ENCODE results near the gene ALKBH3. TPM values are rescaled to one million over a fixed set of nuclear protein-coding genes. Genes with fewer than 3 reads are reported as not detected.

ALKBH3 gene
- total and polyA plus RNA-seq, 10 of the 15 experiments (the other 5 are each of a cell fraction or from before 2014, with no cell fraction given): 22.1 to 50.8 (median 38.5) TPM

DNA sequence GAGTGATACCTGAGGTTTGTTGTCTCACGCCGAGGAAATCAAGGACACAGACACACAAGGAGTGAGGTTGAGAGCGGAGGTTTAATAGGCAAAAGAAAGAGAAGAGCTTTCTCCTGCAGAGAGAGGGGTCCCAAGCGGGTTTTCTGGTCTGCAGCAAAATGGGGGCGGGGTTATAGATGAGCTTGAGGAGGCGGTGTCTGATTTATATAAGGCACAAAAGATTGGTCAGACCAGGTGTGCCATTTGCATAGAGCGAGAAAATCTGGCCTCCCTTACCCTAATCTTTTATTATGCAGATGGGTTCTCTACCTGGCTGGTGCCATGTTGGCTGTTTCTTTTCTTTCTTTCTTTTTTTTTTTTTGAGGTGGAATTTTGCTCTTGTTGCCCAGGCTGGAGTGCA, 73.6 kb downstream of the ALKBH3 start:
- Histone ChIP-seq H3K4me2 (ENCODE audit: control insufficient read depth, insufficient read depth) (no peak overlapping the region), H3K9ac (ENCODE audit: control insufficient read depth, insufficient read depth, low read length) (no peak overlapping the region), H3K4me3 (no peak overlapping the region), H2AFZ (ENCODE audit: control insufficient read depth, low read depth, low read length) (no peak overlapping the region), H3K79me2 (ENCODE audit: control insufficient read depth, insufficient read depth, low read length) (no peaks in the 10 kb centered on the region), H3K9me3 (replicated peaks; ENCODE audit: control insufficient read depth, insufficient read depth, low read length) (no peaks in the 10 kb centered on the region; the same call in 2 of the 3 replicates), H3K36me3 (ENCODE audit: control insufficient read depth in 2 of 2, insufficient read depth in 2 of 2, low read length in 1 of 2) (no peaks in the 10 kb centered on the region), H4K20me1 (ENCODE audit: control insufficient read depth, insufficient read depth) (no peaks in the 10 kb centered on the region), H3K4me1 (ENCODE audit: control insufficient read depth, insufficient read depth, low read length) (no peaks in the 10 kb centered on the region), H3K27ac (ENCODE audit: control insufficient read depth, insufficient read depth) (no peak overlapping the region), H3K27me3 (replicated peaks in 1 of 2; ENCODE audit: control insufficient read depth in 2 of 2, insufficient read depth in 2 of 2, low read length in 1 of 2) (no peaks in the 10 kb centered on the region; a peak in 3 of 4 replicates)
- 52% methylated on average over 7 of the region's 7 CpGs for WGBS (ENCODE audit: insufficient coverage, insufficient replicate concordance, low lambda C conversion rate, missing lambda C conversion rate)
- no TSS peak for BruUV-seq (replicated peaks)
- no peak for FAIRE-seq
- ChIA-PET CTCF (no interaction called here), POLR2A (no interaction called here), RAD21 (ENCODE audit: unreplicated experiment) (no interaction called here), SMC1A (ENCODE audit: uncharacterized antibody, unreplicated experiment) (no interaction called here)
- in situ Hi-C loops (cut with MboI) (no loop called here), intact Hi-C loops (cut with micrococcal nuclease; ENCODE audit: unreplicated experiment) (no loop called here)
- DNase-seq (ENCODE audit: low read depth, low spot score): no peak
- no peak for ATAC-seq
- TF ChIP-seq SREBF1 (IDR thresholded peaks at IDR 0.05; ENCODE audit: low read length) (no peak), CHD1 (IDR thresholded peaks at IDR 0.05; ENCODE audit: low read depth, low read length) (no peak), EED (IDR thresholded peaks at IDR 0.05; ENCODE audit: low read depth) (no peak), HCFC1 (IDR thresholded peaks at IDR 0.05; ENCODE audit: low read length) (no peak), IRF4 (IDR thresholded peaks at IDR 0.05; ENCODE audit: low read depth, low read length) (no peak), YBX1 (IDR thresholded peaks at IDR 0.05) (no peak), BMI1 (IDR thresholded peaks at IDR 0.05; ENCODE audit: borderline replicate concordance) (no peak), TCF7 (IDR thresholded peaks at IDR 0.05; ENCODE audit: borderline replicate concordance) (no peak), RCOR1 (conservative IDR thresholded peaks at IDR 0.05; ENCODE audit: low read depth, low read length) (no peak)
- TF ChIP-seq, protein P1, sequence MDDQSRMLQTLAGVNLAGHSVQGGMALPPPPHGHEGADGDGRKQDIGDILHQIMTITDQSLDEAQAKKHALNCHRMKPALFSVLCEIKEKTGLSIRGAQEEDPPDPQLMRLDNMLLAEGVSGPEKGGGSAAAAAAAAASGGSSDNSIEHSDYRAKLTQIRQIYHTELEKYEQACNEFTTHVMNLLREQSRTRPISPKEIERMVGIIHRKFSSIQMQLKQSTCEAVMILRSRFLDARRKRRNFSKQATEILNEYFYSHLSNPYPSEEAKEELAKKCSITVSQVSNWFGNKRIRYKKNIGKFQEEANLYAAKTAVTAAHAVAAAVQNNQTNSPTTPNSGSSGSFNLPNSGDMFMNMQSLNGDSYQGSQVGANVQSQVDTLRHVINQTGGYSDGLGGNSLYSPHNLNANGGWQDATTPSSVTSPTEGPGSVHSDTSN (IDR thresholded peaks at IDR 0.05; ENCODE audit: insufficient replicate concordance, low read depth, low read length): no peak
- TF ChIP-seq, protein P2, sequence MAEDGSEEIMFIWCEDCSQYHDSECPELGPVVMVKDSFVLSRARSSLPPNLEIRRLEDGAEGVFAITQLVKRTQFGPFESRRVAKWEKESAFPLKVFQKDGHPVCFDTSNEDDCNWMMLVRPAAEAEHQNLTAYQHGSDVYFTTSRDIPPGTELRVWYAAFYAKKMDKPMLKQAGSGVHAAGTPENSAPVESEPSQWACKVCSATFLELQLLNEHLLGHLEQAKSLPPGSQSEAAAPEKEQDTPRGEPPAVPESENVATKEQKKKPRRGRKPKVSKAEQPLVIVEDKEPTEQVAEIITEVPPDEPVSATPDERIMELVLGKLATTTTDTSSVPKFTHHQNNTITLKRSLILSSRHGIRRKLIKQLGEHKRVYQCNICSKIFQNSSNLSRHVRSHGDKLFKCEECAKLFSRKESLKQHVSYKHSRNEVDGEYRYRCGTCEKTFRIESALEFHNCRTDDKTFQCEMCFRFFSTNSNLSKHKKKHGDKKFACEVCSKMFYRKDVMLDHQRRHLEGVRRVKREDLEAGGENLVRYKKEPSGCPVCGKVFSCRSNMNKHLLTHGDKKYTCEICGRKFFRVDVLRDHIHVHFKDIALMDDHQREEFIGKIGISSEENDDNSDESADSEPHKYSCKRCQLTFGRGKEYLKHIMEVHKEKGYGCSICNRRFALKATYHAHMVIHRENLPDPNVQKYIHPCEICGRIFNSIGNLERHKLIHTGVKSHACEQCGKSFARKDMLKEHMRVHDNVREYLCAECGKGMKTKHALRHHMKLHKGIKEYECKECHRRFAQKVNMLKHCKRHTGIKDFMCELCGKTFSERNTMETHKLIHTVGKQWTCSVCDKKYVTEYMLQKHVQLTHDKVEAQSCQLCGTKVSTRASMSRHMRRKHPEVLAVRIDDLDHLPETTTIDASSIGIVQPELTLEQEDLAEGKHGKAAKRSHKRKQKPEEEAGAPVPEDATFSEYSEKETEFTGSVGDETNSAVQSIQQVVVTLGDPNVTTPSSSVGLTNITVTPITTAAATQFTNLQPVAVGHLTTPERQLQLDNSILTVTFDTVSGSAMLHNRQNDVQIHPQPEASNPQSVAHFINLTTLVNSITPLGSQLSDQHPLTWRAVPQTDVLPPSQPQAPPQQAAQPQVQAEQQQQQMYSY (CRISPR knock-in tag; IDR thresholded peaks at IDR 0.05): no peak
- TF ChIP-seq, protein P3, sequence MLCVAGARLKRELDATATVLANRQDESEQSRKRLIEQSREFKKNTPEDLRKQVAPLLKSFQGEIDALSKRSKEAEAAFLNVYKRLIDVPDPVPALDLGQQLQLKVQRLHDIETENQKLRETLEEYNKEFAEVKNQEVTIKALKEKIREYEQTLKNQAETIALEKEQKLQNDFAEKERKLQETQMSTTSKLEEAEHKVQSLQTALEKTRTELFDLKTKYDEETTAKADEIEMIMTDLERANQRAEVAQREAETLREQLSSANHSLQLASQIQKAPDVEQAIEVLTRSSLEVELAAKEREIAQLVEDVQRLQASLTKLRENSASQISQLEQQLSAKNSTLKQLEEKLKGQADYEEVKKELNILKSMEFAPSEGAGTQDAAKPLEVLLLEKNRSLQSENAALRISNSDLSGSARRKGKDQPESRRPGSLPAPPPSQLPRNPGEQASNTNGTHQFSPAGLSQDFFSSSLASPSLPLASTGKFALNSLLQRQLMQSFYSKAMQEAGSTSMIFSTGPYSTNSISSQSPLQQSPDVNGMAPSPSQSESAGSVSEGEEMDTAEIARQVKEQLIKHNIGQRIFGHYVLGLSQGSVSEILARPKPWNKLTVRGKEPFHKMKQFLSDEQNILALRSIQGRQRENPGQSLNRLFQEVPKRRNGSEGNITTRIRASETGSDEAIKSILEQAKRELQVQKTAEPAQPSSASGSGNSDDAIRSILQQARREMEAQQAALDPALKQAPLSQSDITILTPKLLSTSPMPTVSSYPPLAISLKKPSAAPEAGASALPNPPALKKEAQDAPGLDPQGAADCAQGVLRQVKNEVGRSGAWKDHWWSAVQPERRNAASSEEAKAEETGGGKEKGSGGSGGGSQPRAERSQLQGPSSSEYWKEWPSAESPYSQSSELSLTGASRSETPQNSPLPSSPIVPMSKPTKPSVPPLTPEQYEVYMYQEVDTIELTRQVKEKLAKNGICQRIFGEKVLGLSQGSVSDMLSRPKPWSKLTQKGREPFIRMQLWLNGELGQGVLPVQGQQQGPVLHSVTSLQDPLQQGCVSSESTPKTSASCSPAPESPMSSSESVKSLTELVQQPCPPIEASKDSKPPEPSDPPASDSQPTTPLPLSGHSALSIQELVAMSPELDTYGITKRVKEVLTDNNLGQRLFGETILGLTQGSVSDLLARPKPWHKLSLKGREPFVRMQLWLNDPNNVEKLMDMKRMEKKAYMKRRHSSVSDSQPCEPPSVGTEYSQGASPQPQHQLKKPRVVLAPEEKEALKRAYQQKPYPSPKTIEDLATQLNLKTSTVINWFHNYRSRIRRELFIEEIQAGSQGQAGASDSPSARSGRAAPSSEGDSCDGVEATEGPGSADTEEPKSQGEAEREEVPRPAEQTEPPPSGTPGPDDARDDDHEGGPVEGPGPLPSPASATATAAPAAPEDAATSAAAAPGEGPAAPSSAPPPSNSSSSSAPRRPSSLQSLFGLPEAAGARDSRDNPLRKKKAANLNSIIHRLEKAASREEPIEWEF (IDR thresholded peaks at IDR 0.05; ENCODE audit: insufficient replicate concordance, low read depth, low read length): no peak

Measured in GM12878 (cell line).